HG03521 (cell line): Measurements from ENCODE around the gene ADAT3.

Experiments used
- ATAC-seq: cut with Tn5 transposase; IDR thresholded peaks from one replicate; pipeline ENCODE4 v1.9.1; 2021; ENCODE audit warnings: mild to moderate bottlenecking, moderate library complexity; ENCODE audit not compliant: unreplicated experiment

ADAT3 gene

DNA sequence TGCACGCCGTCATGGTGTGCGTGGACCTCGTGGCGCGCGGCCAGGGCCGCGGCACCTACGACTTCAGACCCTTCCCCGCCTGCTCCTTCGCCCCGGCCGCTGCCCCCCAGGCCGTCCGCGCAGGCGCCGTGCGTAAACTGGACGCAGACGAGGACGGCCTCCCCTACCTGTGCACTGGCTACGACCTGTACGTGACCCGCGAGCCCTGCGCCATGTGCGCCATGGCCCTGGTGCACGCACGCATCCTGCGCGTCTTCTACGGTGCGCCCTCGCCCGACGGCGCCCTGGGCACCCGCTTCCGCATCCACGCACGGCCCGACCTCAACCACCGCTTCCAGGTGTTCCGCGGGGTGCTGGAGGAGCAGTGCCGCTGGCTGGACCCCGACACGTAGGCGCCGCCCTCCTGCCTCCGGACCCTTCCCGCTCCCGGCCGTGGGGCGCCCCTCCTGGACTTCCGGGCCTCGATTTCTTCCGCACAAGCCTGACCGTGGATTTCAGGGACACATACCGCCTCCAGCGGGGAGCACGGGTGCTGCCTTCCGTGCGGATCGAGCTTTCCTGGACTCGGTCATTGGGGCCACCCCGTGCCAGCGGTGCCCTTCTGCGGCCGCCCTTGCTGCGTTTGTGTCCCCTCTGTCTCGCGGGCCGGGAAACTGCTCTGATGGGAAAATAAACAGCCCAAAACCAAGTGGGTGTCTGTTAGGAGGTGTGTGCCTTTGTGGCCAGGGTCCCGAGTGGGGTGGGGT lies 7.7 kb downstream of the ADAT3 start:
- no peak for ATAC-seq

DNA sequence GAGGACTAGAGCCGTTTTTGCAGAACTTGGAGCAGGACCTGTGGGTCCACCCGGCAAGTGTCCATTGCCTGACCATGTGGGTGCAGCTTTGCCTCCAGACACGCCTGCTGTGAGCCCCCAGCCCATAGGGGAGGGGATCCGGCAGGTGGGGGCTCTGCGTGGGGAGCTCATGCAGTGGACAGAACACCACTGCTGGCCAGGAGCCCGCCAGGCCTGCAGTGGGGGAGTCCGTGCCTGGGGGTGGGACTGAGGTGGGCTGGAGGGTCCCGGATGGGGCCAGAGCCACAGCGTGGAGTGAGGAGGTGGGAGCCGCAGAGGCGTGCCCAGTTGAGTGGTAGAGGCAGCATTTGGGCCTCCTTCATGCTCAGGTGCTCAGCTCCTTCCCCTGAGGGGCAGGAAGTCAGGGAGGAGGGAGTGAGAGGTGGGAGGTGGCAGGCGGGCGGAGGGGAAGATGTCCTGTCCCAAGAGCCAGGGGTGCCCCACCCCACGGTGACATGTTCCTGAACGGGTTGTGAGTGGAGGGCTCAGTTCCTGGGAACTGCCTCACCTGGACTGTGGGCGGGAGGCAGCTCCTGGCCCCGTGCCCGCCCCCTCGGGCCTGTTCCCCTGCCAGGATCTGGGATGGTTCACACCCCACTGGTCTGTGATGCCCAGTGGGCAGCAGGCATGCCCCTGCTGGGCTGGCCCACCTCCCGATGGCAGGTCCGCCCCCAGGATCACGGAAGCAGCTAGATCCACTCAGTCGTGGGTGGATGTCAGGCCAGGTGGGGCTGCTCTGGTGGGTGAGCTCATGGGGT lies 8.8 kb downstream of the ADAT3 start:
- no peak for ATAC-seq

DNA sequence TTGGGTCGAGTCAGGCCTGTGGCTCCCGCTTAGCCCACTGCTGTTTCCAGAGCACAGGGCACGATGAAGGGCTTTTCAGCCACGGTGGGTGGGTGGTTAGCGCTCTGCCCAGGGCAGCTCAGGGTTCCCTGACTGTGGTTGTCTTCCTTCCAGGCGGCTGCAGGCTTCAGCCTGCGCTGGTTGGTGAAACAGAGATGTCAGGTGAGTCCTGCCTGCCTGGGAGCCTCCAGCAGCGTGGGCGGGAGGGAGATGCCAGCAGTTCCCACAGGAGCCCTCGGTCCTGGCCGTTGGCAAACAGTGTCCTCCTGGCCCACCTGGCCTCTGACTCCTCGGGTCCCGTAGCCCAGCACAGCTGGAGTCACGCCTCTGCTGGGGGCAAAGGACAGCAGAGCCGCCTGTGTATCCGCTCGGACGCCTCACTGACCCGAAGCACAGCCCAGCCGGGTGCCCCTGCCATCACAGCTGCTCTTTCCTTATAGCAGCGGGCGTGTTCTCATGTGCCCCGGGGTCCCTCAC lies 9.7 kb downstream of the ADAT3 start:
- ATAC-seq: no peak

DNA sequence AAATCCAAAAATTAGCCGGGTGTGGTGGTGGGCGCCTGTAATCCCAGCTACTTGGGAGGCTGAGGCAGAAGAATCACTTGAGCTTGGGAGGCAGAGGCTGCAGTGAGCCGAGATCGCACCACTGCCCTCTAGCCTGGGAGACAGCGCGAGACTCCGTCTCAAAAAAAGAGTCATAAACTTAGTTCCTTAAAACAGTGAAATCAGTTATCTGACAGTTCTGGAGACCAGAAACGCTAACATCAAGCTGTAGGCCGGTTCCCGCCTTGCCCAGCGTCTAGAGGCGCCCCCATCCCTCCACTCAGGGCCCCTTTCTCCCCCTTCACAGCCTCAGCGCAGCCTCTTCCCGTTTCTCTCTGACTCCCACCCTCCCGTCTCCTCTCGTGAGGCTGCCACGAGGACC lies 11.9 kb downstream of the ADAT3 start:
- ATAC-seq: no peak

- ATAC-seq: no peak
These were observed 12.7 kb downstream of the ADAT3 start for GRCh38 chr19:1917926-1918325.

GRCh38 chr19:1918975-1919374 lies 13.8 kb downstream of the ADAT3 start:
- no peak for ATAC-seq

DNA sequence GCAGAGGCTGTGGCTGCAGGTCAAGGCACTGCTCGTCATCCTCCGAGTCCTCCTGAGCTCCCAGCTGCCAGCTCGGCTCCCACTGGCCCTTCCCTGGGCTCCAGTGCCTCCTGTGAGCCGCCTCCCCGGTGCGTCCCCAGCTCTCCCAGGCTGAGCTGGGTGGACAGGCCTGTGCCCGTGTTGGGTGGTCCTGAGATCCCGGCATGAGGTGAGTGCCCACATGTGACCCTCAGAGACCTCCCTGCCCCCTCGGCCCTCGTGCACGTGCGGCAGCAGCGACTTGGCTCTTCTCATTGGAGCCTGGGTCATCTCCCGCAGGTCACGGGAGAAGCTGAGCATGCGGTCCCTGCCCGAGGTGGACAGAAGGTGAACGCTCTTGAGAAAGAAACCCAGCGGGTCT lies 15.4 kb downstream of the ADAT3 start:
- no peak for ATAC-seq

GRCh38 chr19:1921326-1921725 lies 16.1 kb downstream of the ADAT3 start:
- ATAC-seq: no peak

GRCh38 chr19:1921825-1922224 lies 16.6 kb downstream of the ADAT3 start:
- ATAC-seq: no peak

GRCh38 chr19:1922803-1923202 lies 17.6 kb downstream of the ADAT3 start:
- ATAC-seq: no peak

DNA sequence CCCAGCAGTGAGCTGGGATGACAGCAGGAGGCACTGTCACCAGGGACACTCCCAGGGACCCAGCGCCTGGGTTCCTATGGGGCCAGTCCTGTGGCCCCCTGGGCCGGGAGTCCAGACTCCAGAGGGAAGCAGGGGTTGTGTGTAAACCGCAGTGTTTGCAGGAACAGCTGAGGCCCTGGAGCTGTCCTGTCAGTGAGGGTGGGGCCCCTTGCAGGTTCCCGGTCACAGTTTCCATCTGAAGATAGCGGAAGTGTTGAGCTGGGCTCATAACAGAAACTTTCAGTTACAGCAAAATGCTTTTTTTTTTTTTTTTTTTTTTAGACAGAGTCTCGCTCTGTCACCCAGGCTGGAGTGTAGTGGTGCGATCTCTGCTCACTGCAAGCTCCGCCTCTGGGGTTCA lies 18.1 kb downstream of the ADAT3 start:
- ATAC-seq: no peak

DNA sequence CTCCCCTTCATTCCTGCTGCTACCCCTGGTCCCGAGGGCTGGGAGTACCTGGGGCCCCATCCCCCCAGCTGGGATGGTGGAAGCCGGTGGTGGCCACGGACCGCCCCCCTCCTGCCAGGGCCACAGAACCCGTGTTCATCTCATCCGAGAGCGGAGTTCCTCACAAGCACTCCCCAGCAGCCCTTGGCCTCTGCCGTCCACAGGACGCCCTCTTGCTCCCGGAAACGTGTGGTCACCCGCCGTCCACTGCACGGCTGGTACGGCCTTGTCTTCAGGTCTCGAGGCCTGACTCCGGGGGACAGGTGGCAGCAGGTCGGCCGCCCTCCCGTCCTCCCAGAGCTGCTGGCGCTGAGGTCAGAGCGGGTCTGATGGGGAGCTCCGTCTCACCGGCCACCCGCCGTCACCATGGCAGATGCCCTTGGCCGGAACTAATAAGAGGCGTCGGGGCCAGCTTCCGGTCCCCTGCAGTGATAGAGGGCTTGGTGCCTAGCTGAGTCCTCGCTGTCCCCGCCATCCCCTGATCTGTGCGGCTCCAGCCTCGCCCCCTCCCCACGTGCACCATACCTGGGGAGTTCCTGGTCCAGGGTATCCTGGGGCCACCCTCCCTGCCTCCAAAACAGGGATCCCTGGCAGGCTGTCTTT lies 19.2 kb downstream of the ADAT3 start:
- ATAC-seq: no peak

- ATAC-seq: no peak
These were observed 20.3 kb downstream of the ADAT3 start for GRCh38 chr19:1925544-1925943.

- no peak for ATAC-seq
These were observed 24.0 kb downstream of the ADAT3 start for GRCh38 chr19:1929021-1929742.

- no peak for ATAC-seq
These were observed 26.2 kb downstream of the ADAT3 start for GRCh38 chr19:1931445-1931844.

GRCh38 chr19:1932395-1932794 lies 27.2 kb downstream of the ADAT3 start:
- ATAC-seq: no peak

- ATAC-seq: no peak
These were observed 28.0 kb downstream of the ADAT3 start for GRCh38 chr19:1933244-1933643.

DNA sequence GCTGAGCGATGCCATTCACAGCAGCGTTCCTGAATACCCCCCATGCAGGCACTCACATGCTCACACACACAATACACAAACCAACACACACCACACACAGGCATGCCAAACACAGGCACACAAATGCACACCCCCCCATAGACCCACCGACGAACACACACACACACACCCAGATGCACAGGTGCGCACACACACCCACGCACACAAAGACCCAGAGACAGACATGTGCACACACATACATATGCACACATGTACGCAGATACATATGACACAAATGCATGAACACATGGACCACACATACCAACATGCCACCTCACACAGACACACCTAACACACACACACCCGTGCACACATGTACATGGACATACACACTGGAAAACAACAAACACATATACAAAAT lies 28.7 kb downstream of the ADAT3 start:
- ATAC-seq: no peak

- no peak for ATAC-seq
These were observed 30.4 kb downstream of the ADAT3 start for GRCh38 chr19:1935484-1936208.

GRCh38 chr19:1936430-1936829 lies 31.2 kb downstream of the ADAT3 start:
- no peak for ATAC-seq
